CD8-positive, alpha-beta memory T cell (primary cell): ENCODE data around the gene CABCOCO1. TPM values are rescaled to one million over a fixed set of nuclear protein-coding genes. Genes with fewer than 3 reads are reported as not detected.

Source experiments
- CTCF ChIA-PET: fragments of 350-600 bp; sonication (Branson Sonifier 250); formaldehyde crosslinking; loops from one replicate; lab custom pipeline; 2021; ENCODE audit warnings: antibody characterized with exemption; lab: Charles Lee
- POLR2A ChIA-PET: fragments of 350-600 bp; sonication (Branson Sonifier 250); formaldehyde crosslinking; loops from one replicate; lab custom pipeline; 2021; ENCODE audit warnings: antibody characterized with exemption; lab: Charles Lee
- DNase-seq, 5 donors: peaks; one replicate each; pipeline versions ENCODE4 v3.0.0 to v3.0.0-alpha.2; 2020 to 2022; ENCODE audit warnings: mixed read lengths in 1 of 5
- H3K27ac ChIP-seq: one replicate; pipeline ENCODE4 v1.7.0; 2013; ENCODE audit warnings: low read depth, mild to moderate bottlenecking, low read length, moderate library complexity
- H3K27me3 ChIP-seq: 2 replicates; pipeline ENCODE4 v1.7.0; 2013; ENCODE audit warnings: low read length, mild to moderate bottlenecking; ENCODE audit not compliant: insufficient read depth, poor library complexity, severe bottlenecking
- H3K36me3 ChIP-seq: 2 replicates; pipeline ENCODE4 v1.7.0; 2013; ENCODE audit warnings: mild to moderate bottlenecking, low read length, moderate library complexity; ENCODE audit not compliant: insufficient read depth
- H3K4me1 ChIP-seq: 2 replicates; pipeline ENCODE4 v1.7.0; 2013; ENCODE audit warnings: mild to moderate bottlenecking, low read length, moderate library complexity; ENCODE audit not compliant: insufficient read depth
- H3K4me3 ChIP-seq: 2 replicates; pipeline ENCODE4 v1.7.0; 2013; ENCODE audit warnings: mild to moderate bottlenecking, low read length
- H3K9me3 ChIP-seq: 2 replicates; pipeline ENCODE4 v1.7.0; 2013; ENCODE audit warnings: mild to moderate bottlenecking, low read length
- H3K27ac Mint-ChIP-seq, 8 donors: one replicate each; pipeline ENCODE4 v1.8.0; 2020 to 2021; ENCODE audit warnings: mixed read lengths in 8 of 8, mild to moderate bottlenecking in 6 of 8, inconsistent platforms in 3 of 8, moderate library complexity in 3 of 8
- H3K27me3 Mint-ChIP-seq, 2 donors: one replicate each; pipeline ENCODE4 v1.8.0; 2020 to 2021; ENCODE audit warnings: mixed read lengths in 2 of 2, mild to moderate bottlenecking in 1 of 2, moderate library complexity in 1 of 2
- H3K36me3 Mint-ChIP-seq, 3 donors: one replicate each; pipeline ENCODE4 v1.8.0; 2020 to 2021; ENCODE audit warnings: mixed read lengths in 3 of 3, inconsistent platforms in 1 of 3, mild to moderate bottlenecking in 1 of 3
- H3K4me1 Mint-ChIP-seq, 3 donors: one replicate each; pipeline ENCODE4 v1.8.0; 2020 to 2021; ENCODE audit warnings: mixed read lengths in 3 of 3, inconsistent platforms in 1 of 3, mild to moderate bottlenecking in 1 of 3
- H3K4me3 Mint-ChIP-seq, 7 donors: one replicate each; pipeline ENCODE4 v1.8.0; 2020 to 2021; ENCODE audit warnings: mixed read lengths in 7 of 7, mild to moderate bottlenecking in 6 of 7, moderate library complexity in 4 of 7, inconsistent platforms in 2 of 7
- H3K9me3 Mint-ChIP-seq, 5 donors: one replicate each; pipeline ENCODE4 v1.8.0; 2020 to 2022; ENCODE audit warnings: mixed read lengths in 5 of 5, mild to moderate bottlenecking in 3 of 5, moderate library complexity in 2 of 5, inconsistent platforms in 1 of 5
- polyA plus RNA-seq: library from polyadenylated mRNA; unstranded; fragments of 300-500 nt; fragmentation: Illumina TruSeq; gene quantifications from one replicate; pipeline ENCODE4 v1.2.3, GENCODE V29; 2021
- total RNA-seq, 2 experiments: library from RNA; stranded (reverse); gene quantifications; one replicate each; pipeline ENCODE4 v1.2.3, GENCODE V29; 2021

Gene CABCOCO1
- total and polyA plus RNA-seq, 3 experiments from 2014 or later, result not detected

DNA sequence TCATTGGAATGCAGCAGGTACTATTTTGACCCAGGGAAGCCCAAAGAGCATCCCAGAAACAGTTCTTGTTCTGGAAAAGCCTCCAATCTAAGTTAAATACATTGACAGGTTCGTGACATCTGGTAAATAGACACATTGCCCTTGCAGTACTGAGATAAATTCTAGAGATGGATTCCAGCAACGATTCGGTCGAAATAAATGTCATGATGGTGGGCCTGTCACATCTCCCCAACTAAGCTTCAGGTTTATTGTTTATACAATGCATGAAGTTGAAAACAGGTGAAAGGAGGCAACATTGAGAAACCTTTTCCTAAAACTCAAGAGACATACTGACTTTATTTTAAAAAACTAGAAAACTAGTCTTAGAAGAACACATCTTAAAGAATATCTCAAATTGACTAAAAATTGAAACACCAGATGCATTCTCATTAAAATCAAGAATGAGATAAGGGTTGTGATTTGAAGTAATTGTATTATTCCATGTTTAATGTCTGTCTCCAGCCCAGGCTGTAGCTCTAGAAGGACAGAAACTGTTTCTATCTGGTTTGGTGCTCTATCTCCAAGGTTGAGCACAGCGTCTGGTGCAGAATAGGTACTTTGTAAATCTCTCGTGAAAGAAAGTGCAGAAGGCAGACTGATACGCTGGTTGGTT is 114.0 kb downstream of the CABCOCO1 start:
- ChIA-PET POLR2A (no interaction called here), CTCF (no interaction called here)
- H3K4me1 Mint-ChIP-seq, result peaks cover 0 to 6% (median 5%) of the 10 kb centered on the region in 3 donors
- Histone ChIP-seq H3K27ac (no peak overlapping the region), H3K27me3 (no peaks in the 10 kb centered on the region), H3K36me3 (no peaks in the 10 kb centered on the region), H3K4me3 (no peak overlapping the region), H3K9me3 (no peaks in the 10 kb centered on the region), H3K4me1 (no peaks in the 10 kb centered on the region)
- no peak overlapping the region for H3K27ac Mint-ChIP-seq
- no peak overlapping the region for H3K4me3 Mint-ChIP-seq
- no peaks in the 10 kb centered on the region for H3K9me3 Mint-ChIP-seq
- no peaks in the 10 kb centered on the region for H3K36me3 Mint-ChIP-seq
- no peak for DNase-seq
- H3K27me3 Mint-ChIP-seq, result peaks cover 2 to 16% of the 10 kb centered on the region in 2 donors

DNA sequence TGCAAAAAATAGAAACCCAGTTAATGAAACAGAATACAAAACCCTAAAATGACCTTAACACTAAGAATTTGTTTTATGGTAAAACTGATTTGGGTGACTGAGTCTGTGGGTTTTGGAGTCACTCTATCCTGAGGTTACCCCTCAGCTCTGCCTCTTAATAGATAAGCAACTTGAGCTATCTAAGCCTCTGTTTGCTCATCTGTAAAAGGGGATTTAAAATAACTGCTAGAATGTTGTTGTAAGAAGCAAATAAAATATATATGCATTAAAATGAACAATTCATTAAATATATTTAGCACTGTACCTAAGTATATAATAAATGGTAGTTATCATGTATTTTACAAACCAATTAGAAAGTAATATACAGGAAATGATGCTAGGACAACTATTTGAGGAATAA is 115.4 kb downstream of the CABCOCO1 start:
- Mint-ChIP-seq H3K4me3 (no peak overlapping the region), H3K36me3 (peaks cover 0 to 2% (median 0%) of the 10 kb centered on the region in 3 donors), H3K27me3 (peaks cover 2 to 18% of the 10 kb centered on the region in 2 donors), H3K27ac (no peak overlapping the region), H3K9me3 (no peaks in the 10 kb centered on the region), H3K4me1 (peaks cover 0 to 6% (median 5%) of the 10 kb centered on the region in 3 donors)
- H3K27me3 ChIP-seq, result no peaks in the 10 kb centered on the region
- H3K36me3 ChIP-seq, result no peaks in the 10 kb centered on the region
- POLR2A ChIA-PET, result no interaction called here
- DNase-seq, result no peak
- no peak overlapping the region for H3K27ac ChIP-seq
- no peaks in the 10 kb centered on the region for H3K9me3 ChIP-seq
- no peaks in the 10 kb centered on the region for H3K4me1 ChIP-seq
- CTCF ChIA-PET, result interaction anchor here (1.7 kb wide), 1 partner anchor 27 kb away, joined by 3 read pairs; no protein-coding TSS in a partner anchor
- H3K4me3 ChIP-seq, result no peak overlapping the region

DNA sequence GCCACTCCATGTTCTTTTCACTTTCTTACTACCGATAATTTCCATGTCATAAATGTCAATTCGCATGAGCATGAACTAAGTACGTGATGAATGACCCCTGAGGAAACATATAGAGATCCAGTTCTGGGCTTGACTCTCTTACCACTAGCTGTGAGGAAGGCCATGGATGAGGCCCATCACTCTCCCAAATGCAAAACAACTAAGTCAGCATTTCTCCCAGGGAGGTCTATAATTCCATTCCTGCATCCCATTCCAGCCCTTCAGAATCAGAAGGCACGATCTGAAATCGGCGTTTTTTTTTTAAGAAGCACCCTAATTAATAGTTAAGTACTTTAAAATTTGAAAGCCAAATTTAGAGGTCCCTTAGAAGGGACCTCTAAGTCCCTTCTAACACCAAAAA is 116.5 kb downstream of the CABCOCO1 start:
- ChIA-PET POLR2A (no interaction called here), CTCF (no interaction called here)
- Histone ChIP-seq H3K4me1 (no peaks in the 10 kb centered on the region), H3K27ac (no peak overlapping the region), H3K4me3 (no peak overlapping the region), H3K36me3 (no peaks in the 10 kb centered on the region), H3K9me3 (no peaks in the 10 kb centered on the region), H3K27me3 (no peaks in the 10 kb centered on the region)
- no peaks in the 10 kb centered on the region for H3K9me3 Mint-ChIP-seq
- peaks cover 0 to 6% (median 5%) of the 10 kb centered on the region in 3 donors for H3K4me1 Mint-ChIP-seq
- DNase-seq, result no peak
- H3K27me3 Mint-ChIP-seq, result peaks cover 2 to 18% of the 10 kb centered on the region in 2 donors
- H3K4me3 Mint-ChIP-seq, result no peak overlapping the region
- peaks cover 0 to 2% (median 0%) of the 10 kb centered on the region in 3 donors for H3K36me3 Mint-ChIP-seq
- peak overlapping the region in 1 of 8 donors; percentile 18 for H3K27ac Mint-ChIP-seq

DNA sequence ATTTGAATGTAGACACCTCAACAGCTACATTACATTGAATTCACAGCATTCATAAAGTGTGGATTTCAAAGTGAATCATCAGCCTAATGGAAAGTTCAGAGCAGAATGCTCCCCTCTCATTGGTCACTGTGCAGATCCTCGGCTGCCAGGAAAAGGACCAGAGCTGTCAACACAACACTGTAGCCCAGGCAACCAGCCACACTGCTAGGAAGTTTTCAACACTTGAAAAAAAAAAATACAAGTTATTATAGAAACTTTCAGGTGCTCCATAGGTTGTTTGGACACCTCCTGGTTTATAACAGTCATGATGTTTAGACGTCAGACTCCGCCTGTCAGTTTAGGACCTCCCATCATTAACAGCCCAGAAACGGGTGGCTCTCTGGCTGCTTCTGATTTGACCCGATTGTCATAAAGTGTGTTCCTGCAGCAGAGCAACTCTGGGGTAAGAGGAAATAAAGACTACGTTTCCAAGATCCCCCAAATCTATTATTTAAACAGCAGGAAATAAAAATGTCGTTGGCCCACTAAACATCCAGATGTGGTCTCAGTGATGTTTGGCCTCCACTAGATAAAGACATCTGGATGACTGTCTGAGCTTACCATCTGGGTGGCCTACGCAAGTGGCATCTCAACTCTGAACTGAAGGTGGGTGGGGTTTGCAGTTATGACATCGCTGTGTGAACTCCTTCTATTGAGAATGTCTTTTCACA is 117.4 kb downstream of the CABCOCO1 start:
- Mint-ChIP-seq H3K9me3 (no peaks in the 10 kb centered on the region), H3K4me3 (peak overlapping the region in 1 of 7 donors; percentile 37), H3K27me3 (peaks cover 2 to 18% of the 10 kb centered on the region in 2 donors), H3K4me1 (peaks cover 0 to 6% (median 5%) of the 10 kb centered on the region in 3 donors), H3K27ac (peak overlapping the region in 1 of 8 donors; percentile 38), H3K36me3 (peaks cover 0 to 2% (median 0%) of the 10 kb centered on the region in 3 donors)
- Histone ChIP-seq H3K27ac (no peak overlapping the region), H3K36me3 (no peaks in the 10 kb centered on the region), H3K9me3 (no peaks in the 10 kb centered on the region), H3K4me3 (no peak overlapping the region), H3K4me1 (no peaks in the 10 kb centered on the region), H3K27me3 (no peaks in the 10 kb centered on the region)
- peak in 1 of 5 donors; percentile 0 for DNase-seq
- ChIA-PET CTCF (no interaction called here), POLR2A (no interaction called here)

DNA sequence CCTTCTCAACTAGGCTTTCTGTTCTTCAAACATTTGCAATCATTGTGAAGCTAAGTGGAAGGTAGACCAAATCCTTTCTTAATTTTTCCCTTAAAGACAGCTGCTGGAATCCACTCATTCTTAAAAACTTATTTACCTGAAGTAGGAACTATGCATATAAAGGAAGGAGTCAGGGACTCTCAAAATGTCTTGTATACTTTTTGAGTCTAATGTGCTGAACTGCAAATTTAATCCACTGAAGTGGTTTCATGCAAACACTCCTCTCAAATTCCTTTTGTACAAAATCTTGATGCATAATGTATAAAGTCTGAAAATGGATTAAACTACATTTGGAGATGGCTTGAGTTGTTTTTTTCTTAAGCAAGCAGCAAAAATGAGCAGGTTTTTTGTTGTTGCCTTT is 118.0 kb downstream of the CABCOCO1 start:
- ChIA-PET CTCF (no interaction called here), POLR2A (no interaction called here)
- Mint-ChIP-seq H3K4me1 (peaks cover 0 to 6% (median 5%) of the 10 kb centered on the region in 3 donors), H3K27me3 (peaks cover 2 to 15% of the 10 kb centered on the region in 2 donors), H3K4me3 (no peak overlapping the region), H3K9me3 (no peaks in the 10 kb centered on the region), H3K36me3 (peaks cover 0 to 2% (median 0%) of the 10 kb centered on the region in 3 donors), H3K27ac (no peak overlapping the region)
- no peak for DNase-seq
- Histone ChIP-seq H3K4me3 (no peak overlapping the region), H3K27ac (no peak overlapping the region), H3K9me3 (no peaks in the 10 kb centered on the region), H3K27me3 (no peaks in the 10 kb centered on the region), H3K4me1 (no peaks in the 10 kb centered on the region), H3K36me3 (no peaks in the 10 kb centered on the region)

DNA sequence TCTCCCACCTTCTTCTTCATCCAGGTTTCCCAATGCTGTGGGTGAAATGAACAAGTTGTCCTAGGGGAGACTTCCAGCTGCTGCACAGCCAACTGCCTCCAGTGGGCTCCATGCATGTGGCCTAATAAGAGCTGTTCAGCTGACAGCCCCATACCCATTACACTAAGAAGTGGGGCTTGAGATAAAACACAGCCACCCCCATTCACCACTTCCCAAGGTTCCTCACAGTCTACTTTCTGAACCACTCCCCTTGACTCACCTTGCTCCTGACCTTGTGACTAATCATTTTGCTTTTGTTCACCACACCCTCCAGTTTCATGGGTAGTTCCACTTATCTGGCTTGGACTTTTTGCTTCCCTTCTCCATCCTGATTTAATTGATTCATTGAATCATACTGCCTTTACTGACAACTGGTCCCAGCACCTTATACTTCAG is 119.3 kb downstream of the CABCOCO1 start:
- H3K9me3 Mint-ChIP-seq, result no peaks in the 10 kb centered on the region
- Histone ChIP-seq H3K9me3 (no peaks in the 10 kb centered on the region), H3K4me3 (no peak overlapping the region), H3K27ac (no peak overlapping the region), H3K4me1 (no peaks in the 10 kb centered on the region), H3K27me3 (no peaks in the 10 kb centered on the region), H3K36me3 (no peaks in the 10 kb centered on the region)
- ChIA-PET POLR2A (no interaction called here), CTCF (no interaction called here)
- peaks cover 4 to 10% (median 6%) of the 10 kb centered on the region in 3 donors for H3K4me1 Mint-ChIP-seq
- DNase-seq, result no peak
- H3K36me3 Mint-ChIP-seq, result peaks cover 0 to 2% (median 0%) of the 10 kb centered on the region in 3 donors
- H3K27me3 Mint-ChIP-seq, result peaks cover 2 to 5% of the 10 kb centered on the region in 2 donors
- no peak overlapping the region for H3K4me3 Mint-ChIP-seq
- peak overlapping the region in 1 of 8 donors; percentile 32 for H3K27ac Mint-ChIP-seq

DNA sequence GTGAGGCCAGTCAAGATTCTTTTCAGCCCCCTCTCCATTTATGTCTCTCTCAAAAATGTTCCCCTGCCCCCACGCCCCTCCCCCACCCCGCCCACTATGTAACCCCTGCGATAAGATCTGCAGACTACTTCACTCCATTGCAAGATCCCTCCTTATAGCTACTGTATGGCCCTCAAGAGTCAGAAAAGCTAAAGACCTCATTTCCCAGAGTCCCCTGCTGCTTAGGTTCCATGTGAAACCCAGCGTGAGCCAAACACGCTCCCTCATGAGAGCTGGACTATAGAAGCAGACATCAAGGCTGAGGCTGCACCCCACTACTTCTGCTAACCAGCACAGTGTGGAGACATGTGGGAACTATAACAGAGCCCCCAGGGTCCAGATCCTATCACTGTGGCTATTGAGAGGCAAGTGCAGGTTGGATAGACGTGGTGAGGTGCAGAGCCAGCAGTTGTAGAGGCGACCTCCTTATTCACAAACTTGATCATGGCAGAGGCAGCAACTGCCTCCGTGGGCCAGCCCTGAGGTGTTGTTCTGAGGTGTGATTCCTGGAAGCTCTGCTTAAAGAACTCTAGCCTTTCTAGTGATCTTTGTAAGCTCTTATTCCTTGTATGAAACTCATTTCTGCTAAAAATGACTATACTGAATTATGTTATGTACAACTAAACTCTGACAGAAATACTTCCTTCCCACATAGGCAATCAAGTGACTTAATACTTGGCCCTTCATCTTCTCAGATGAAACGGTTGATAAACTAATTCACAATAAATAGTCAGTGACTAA is 121.8 kb downstream of the CABCOCO1 start:
- Mint-ChIP-seq H3K4me1 (peaks cover 5 to 11% (median 7%) of the 10 kb centered on the region in 3 donors), H3K36me3 (peaks cover 0 to 2% (median 0%) of the 10 kb centered on the region in 3 donors), H3K9me3 (no peaks in the 10 kb centered on the region), H3K27me3 (peaks cover 1 to 3% of the 10 kb centered on the region in 2 donors), H3K27ac (no peak overlapping the region), H3K4me3 (no peak overlapping the region)
- H3K4me3 ChIP-seq, result no peak overlapping the region
- ChIA-PET POLR2A (no interaction called here), CTCF (no interaction called here)
- H3K27ac ChIP-seq, result no peak overlapping the region
- no peaks in the 10 kb centered on the region for H3K36me3 ChIP-seq
- no peaks in the 10 kb centered on the region for H3K4me1 ChIP-seq
- no peaks in the 10 kb centered on the region for H3K9me3 ChIP-seq
- DNase-seq, result no peak
- H3K27me3 ChIP-seq, result no peaks in the 10 kb centered on the region
